ENCODE measurements around the gene DKC1.

The DKC1 gene

DNA sequence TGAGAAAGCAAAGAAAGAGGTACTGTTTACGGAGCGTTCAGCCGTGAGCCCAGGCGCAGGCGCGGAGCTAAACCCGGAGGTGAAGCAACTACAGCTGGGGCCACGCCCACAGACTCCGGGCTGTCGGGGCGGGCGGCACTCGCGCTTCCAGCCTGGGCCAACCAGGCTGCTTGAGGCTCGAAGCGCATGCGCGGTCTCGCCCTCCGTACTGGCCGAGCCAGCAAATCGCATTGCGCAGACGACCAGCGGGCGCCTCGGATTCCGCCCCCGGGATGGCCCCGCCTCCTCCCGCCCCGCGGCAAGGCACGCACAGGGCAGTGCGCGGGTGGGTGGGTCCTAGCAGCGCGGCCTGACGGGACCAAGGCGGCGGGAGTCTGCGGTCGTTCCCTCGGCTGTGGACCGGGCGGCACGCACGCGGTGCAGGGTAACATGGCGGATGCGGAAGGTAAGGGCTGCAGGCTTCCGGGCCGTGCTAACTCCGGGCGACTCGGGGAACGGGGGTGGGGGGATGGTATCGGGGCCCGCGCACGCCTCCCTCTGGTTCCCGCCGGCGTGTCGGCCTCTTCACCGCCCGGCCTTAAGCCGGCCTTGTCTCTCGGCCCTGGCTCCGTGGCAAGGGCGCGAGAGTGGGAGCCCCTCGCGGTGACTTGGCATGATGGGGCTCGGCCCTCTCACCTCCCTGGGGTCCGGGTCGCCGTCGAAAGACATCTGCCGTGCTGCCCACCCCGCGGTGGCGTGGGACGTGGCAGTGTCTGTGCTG lies at the start of gene DKC1:
Gene DKC1, plus strand, starts transcription at position 328 of the 760 bp plus-strand sequence. Its CDS starts 102 bp downstream, at position 430.
- H3K4me3 ChIP-seq (ENCODE audit: low read depth, low read length), result peak within 1 kb of the TSS; percentile 69
- in situ Hi-C loops (cut with HindIII; ENCODE audit: low sequenced_read_pairs), result no loop called here
- DNase-seq (ENCODE audit: low read depth, low spot score), result peak; percentile 96
- TF ChIP-seq, protein P1, sequence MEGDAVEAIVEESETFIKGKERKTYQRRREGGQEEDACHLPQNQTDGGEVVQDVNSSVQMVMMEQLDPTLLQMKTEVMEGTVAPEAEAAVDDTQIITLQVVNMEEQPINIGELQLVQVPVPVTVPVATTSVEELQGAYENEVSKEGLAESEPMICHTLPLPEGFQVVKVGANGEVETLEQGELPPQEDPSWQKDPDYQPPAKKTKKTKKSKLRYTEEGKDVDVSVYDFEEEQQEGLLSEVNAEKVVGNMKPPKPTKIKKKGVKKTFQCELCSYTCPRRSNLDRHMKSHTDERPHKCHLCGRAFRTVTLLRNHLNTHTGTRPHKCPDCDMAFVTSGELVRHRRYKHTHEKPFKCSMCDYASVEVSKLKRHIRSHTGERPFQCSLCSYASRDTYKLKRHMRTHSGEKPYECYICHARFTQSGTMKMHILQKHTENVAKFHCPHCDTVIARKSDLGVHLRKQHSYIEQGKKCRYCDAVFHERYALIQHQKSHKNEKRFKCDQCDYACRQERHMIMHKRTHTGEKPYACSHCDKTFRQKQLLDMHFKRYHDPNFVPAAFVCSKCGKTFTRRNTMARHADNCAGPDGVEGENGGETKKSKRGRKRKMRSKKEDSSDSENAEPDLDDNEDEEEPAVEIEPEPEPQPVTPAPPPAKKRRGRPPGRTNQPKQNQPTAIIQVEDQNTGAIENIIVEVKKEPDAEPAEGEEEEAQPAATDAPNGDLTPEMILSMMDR (IDR thresholded peaks at IDR 0.05; ENCODE audit: low read depth, low read length), result peak; percentile 11

DNA sequence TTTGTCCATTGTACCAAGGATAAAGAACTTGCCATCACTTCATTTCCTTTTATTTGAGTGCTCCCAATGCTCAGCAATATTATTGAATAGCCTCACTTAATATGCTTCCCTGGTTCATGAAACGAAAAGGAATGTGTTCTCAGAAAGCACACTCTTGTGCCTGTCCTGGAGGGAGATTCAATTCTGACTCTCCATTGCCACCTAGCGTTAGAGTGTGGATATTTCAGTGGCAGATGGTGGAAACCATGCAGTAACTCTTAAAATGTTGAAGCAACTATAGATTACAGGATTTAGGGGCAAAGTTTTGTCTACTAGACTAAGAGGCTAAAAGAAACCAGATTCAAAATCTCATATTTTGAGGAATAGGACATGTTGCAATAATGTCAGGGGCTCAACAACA lies 47.7 kb upstream of the DKC1 start:
- no peak overlapping the region for H3K4me3 ChIP-seq (ENCODE audit: low read depth, low read length)
- TF ChIP-seq, protein P1 (IDR thresholded peaks at IDR 0.05; ENCODE audit: low read depth, low read length), result peak; percentile 79
- peak; percentile 56 for DNase-seq (ENCODE audit: low read depth, low spot score)
- in situ Hi-C loops (cut with HindIII; ENCODE audit: low sequenced_read_pairs), result no loop called here

DNA sequence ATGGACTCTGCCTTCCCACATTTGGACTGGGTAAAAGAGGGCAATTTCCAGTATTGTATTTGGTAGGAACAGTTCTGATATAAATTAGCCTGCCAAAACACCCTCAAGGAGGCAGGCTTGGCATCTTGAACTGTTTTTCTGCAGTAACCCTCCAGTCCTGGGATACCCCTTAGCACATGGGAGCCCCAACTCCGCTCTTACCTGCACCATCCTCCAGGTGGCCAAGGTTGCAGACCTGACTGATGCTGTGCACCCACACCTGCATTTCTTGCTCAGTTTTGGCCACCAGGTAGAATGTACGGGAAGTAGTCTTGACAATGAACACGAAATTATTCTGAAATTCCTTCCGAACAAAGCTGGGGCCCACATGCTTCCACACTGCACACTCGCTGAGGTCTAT lies 46.8 kb upstream of the DKC1 start:
- TF ChIP-seq, protein P1 (IDR thresholded peaks at IDR 0.05; ENCODE audit: low read depth, low read length), result no peak
- no peak for DNase-seq (ENCODE audit: low read depth, low spot score)
- in situ Hi-C loops (cut with HindIII; ENCODE audit: low sequenced_read_pairs), result no loop called here
- H3K4me3 ChIP-seq (ENCODE audit: low read depth, low read length), result no peak overlapping the region

DNA sequence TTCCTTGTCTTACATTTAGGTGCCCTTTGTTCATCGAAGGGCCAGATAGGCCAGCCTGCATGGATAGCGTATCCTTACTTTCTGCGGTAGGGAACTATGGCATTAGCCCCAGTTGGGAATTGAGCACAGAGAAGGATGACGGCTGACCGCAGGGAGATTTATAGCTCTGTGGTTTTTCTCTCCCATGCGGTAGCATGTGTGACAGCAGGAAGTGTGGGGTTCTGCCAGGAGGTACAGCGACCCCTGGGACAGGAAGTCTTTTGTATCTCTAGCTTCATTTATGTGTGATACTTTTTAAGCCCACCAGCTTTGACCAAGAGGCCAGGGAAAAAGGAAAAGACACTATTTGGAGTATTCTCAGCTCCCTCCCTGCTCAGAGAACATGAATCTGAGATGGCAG lies 44.8 kb upstream of the DKC1 start:
- in situ Hi-C loops (cut with HindIII; ENCODE audit: low sequenced_read_pairs), result no loop called here
- no peak overlapping the region for H3K4me3 ChIP-seq (ENCODE audit: low read depth, low read length)
- TF ChIP-seq, protein P1 (IDR thresholded peaks at IDR 0.05; ENCODE audit: low read depth, low read length), result no peak
- DNase-seq (ENCODE audit: low read depth, low spot score), result peak; percentile 71

DNA sequence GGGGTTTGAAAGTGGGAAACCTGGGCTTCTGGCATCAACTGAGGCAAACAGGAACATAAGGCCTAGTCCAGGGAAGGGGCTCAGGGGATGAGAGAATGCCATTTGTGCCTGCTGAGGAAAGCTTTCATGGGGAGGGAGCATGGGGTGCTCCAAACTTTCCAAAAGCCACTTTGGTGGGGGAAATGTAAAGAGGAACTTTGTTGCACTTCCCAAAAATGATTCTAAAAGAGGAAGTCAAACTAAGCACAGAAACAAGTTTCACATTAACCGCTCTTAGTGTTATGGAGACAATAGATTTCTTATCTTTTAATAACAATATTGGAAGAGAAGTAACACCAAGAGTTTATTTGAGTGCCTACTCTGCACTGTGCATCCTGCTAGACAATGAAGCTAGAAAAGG lies 44.0 kb upstream of the DKC1 start:
- no peak overlapping the region for H3K4me3 ChIP-seq (ENCODE audit: low read depth, low read length)
- in situ Hi-C loops (cut with HindIII; ENCODE audit: low sequenced_read_pairs), result no loop called here
- TF ChIP-seq, protein P1 (IDR thresholded peaks at IDR 0.05; ENCODE audit: low read depth, low read length), result no peak
- no peak for DNase-seq (ENCODE audit: low read depth, low spot score)

DNA sequence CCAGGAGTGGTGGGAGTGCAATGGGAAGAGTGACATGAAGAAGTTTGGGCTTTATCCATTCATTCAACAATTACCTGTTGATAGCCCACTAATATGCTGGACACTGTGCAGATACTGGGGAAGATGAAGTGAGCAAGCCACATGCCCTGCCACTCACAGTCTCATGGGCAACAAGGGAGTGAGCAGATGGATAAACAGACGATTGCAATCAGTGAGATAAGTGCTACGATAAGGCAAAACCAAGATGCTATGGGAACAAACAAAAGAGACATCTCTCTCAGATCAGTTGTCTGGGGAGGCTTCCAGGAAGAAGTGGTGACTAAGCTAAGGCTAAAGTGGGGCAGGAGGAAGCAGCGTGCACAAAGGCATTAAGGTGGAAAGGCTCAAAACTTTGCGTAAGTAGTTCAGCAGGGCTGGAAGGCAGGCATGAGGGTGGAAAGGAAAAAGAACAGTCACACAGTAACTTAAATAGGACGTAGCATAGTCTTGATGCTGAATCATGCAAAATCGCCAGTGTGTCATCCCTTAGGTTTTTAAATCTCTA lies 43.5 kb upstream of the DKC1 start:
- peak; percentile 67 for DNase-seq (ENCODE audit: low read depth, low spot score)
- no peak overlapping the region for H3K4me3 ChIP-seq (ENCODE audit: low read depth, low read length)
- in situ Hi-C loops (cut with HindIII; ENCODE audit: low sequenced_read_pairs), result no loop called here
- TF ChIP-seq, protein P1 (IDR thresholded peaks at IDR 0.05; ENCODE audit: low read depth, low read length), result no peak

Measured in astrocyte of the spinal cord (primary cell).